ENCODE data around the gene MFRP. TPM values are rescaled to one million over a fixed set of nuclear protein-coding genes. Genes with fewer than 3 reads are reported as not detected.

The MFRP gene
- total and polyA plus RNA-seq, 8 donors = not detected

- Histone ChIP-seq H3K27ac (peak overlapping the region in 2 of 5 donors; percentile 14 to 72), H3K4me3 (no peak overlapping the region), H3K36me3 (peaks cover 38 to 90% (median 76%) of the 10 kb centered on the region in 4 donors), H3K27me3 (no peaks in the 10 kb centered on the region), H3K9me3 (no peaks in the 10 kb centered on the region), H3K4me1 (peaks cover 0 to 32% (median 18%) of the 10 kb centered on the region in 4 donors)
- DNase-seq = peak in 1 of 2 donors; percentile 56
- TF ChIP-seq POLR2AphosphoS5 (IDR thresholded peaks at IDR 0.05) (peak in 2 of 3 donors; percentile 8 to 39), POLR2A (IDR thresholded peaks at IDR 0.05) (no peak), EP300 (IDR thresholded peaks at IDR 0.05) (no peak)
- 68 to 96% (median 86%) methylated on average over 2 of the region's 2 CpGs for WGBS, 5 donors
- intact Hi-C loops (cut with DNase I; ENCODE audit: low total_unique reads) = no loop called here
These were observed 47.8 kb downstream of the MFRP start for GRCh38 chr11:119298726-119299125.

GRCh38 chr11:119297938-119298337 is 48.6 kb downstream of the MFRP start:
- H3K4me1 ChIP-seq = peaks cover 0 to 32% (median 18%) of the 10 kb centered on the region in 4 donors
- H3K9me3 ChIP-seq = no peaks in the 10 kb centered on the region
- H3K27ac ChIP-seq = peak overlapping the region in 2 of 5 donors; percentile 14 to 72
- WGBS, 5 donors = 48 to 70% (median 58%) methylated on average over 3 of the region's 3 CpGs
- no peaks in the 10 kb centered on the region for H3K27me3 ChIP-seq
- H3K4me3 ChIP-seq = no peak overlapping the region
- intact Hi-C loops (cut with DNase I; ENCODE audit: low total_unique reads) = no loop called here
- TF ChIP-seq EP300 (IDR thresholded peaks at IDR 0.05) (no peak), CTCF (IDR thresholded peaks at IDR 0.05) (no peak), POLR2AphosphoS5 (IDR thresholded peaks at IDR 0.05) (no peak), POLR2A (IDR thresholded peaks at IDR 0.05) (no peak)
- DNase-seq = no peak
- H3K36me3 ChIP-seq = peaks cover 38 to 85% (median 75%) of the 10 kb centered on the region in 4 donors

DNA sequence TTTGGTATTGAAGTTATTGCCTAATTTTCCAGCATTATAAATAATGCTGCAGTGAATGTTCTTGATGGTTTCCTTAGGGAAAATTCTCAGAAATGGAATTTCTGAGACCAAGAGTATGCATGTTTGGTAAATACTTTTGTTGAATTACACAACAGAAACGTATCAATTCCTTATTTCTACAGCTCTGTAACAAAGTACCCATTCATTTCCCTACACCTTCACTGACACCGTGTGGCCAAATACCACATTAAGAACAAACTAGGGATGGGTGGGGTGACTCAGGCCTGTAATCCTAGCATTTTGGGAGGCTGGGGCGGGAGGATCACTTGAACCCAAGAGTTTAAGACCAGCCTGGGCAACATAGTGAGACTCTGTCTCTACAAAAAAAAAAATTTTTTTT is 51.3 kb downstream of the MFRP start:
- H3K27me3 ChIP-seq = no peaks in the 10 kb centered on the region
- peaks cover 0 to 12% (median 7%) of the 10 kb centered on the region in 4 donors for H3K9me3 ChIP-seq
- peaks cover 34 to 75% (median 66%) of the 10 kb centered on the region in 4 donors for H3K36me3 ChIP-seq
- H3K27ac ChIP-seq = no peak overlapping the region
- DNase-seq = no peak
- no peak overlapping the region for H3K4me3 ChIP-seq
- 44 to 64% (median 46%) methylated on average over 3 of the region's 3 CpGs for WGBS, 5 donors
- intact Hi-C loops (cut with DNase I; ENCODE audit: low total_unique reads) = no loop called here
- H3K4me1 ChIP-seq = peaks cover 0 to 22% (median 14%) of the 10 kb centered on the region in 4 donors
- TF ChIP-seq CTCF (IDR thresholded peaks at IDR 0.05) (no peak), POLR2AphosphoS5 (IDR thresholded peaks at IDR 0.05) (no peak), EP300 (IDR thresholded peaks at IDR 0.05) (no peak), POLR2A (IDR thresholded peaks at IDR 0.05) (no peak)

- no peak overlapping the region for H3K4me3 ChIP-seq
- H3K36me3 ChIP-seq = peaks cover 16 to 66% (median 62%) of the 10 kb centered on the region in 4 donors
- H3K4me1 ChIP-seq = peaks cover 0 to 17% (median 9%) of the 10 kb centered on the region in 4 donors
- DNase-seq = no peak
- intact Hi-C loops (cut with DNase I; ENCODE audit: low total_unique reads) = no loop called here
- WGBS, 5 donors = 91 to 98% (median 93%) methylated on average over 3 of the region's 3 CpGs
- no peak overlapping the region for H3K27ac ChIP-seq
- H3K9me3 ChIP-seq = peaks cover 0 to 12% (median 7%) of the 10 kb centered on the region in 4 donors
- TF ChIP-seq POLR2A (IDR thresholded peaks at IDR 0.05) (no peak), EP300 (IDR thresholded peaks at IDR 0.05) (no peak), CTCF (IDR thresholded peaks at IDR 0.05) (no peak), POLR2AphosphoS5 (IDR thresholded peaks at IDR 0.05) (no peak)
- no peaks in the 10 kb centered on the region for H3K27me3 ChIP-seq
These were observed 53.0 kb downstream of the MFRP start for GRCh38 chr11:119293461-119293860.

- intact Hi-C loops (cut with DNase I; ENCODE audit: low total_unique reads) = no loop called here
- H3K27me3 ChIP-seq = no peaks in the 10 kb centered on the region
- no peak overlapping the region for H3K4me3 ChIP-seq
- peaks cover 0 to 12% (median 7%) of the 10 kb centered on the region in 4 donors for H3K9me3 ChIP-seq
- WGBS, 5 donors = 95 to 99% (median 97%) methylated on average over 10 of the region's 10 CpGs
- peaks cover 12 to 70% (median 67%) of the 10 kb centered on the region in 4 donors for H3K36me3 ChIP-seq
- no peak for TF ChIP-seq POLR2A (IDR thresholded peaks at IDR 0.05)
- no peak for TF ChIP-seq CTCF (IDR thresholded peaks at IDR 0.05)
- no peak for TF ChIP-seq EP300 (IDR thresholded peaks at IDR 0.05)
- TF ChIP-seq POLR2AphosphoS5 (IDR thresholded peaks at IDR 0.05) = no peak
- H3K4me1 ChIP-seq = no peaks in the 10 kb centered on the region
- H3K27ac ChIP-seq = no peak overlapping the region
- no peak for DNase-seq
These were observed 55.5 kb downstream of the MFRP start for GRCh38 chr11:119290894-119291497.
